ENCODE measurements around the gene MYZAP. TPM values are rescaled to one million over a fixed set of nuclear protein-coding genes. Genes with fewer than 3 reads are reported as not detected.
A peak's percentile ranks its signal among the peaks of the same experiment; 100 is the strongest.

The MYZAP gene
- total RNA-seq, 4 donors from 2014 or later: 0.98 to 9.3 (median 2.7) TPM

DNA sequence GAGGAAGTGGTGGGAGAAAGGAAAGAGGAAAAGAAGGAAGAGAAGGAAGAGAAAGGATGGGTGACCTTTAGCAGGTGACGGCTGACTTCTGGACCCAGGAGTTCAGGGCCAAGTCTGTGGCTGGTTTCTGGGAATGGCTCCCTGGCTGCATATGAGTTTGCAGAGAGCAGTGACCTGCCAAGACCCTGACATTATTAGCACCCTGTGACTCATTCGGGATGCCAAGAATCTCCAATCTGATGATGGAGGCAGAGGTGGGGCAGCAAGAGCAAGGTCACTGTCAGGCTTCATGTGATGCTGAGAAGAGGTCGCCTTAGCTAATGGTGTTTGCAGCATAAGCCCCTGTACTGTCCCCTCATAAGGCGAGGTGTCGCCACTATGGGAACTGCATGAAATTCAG is 42.6 kb downstream of the MYZAP start:
- no peaks in the 10 kb centered on the region for H3K9me3 ChIP-seq
- H3K4me3 ChIP-seq: no peak overlapping the region
- 86% methylated on average over 5 of the region's 5 CpGs for WGBS, 2 donors
- no peaks in the 10 kb centered on the region for H3K4me1 ChIP-seq
- TF ChIP-seq, protein P1, sequence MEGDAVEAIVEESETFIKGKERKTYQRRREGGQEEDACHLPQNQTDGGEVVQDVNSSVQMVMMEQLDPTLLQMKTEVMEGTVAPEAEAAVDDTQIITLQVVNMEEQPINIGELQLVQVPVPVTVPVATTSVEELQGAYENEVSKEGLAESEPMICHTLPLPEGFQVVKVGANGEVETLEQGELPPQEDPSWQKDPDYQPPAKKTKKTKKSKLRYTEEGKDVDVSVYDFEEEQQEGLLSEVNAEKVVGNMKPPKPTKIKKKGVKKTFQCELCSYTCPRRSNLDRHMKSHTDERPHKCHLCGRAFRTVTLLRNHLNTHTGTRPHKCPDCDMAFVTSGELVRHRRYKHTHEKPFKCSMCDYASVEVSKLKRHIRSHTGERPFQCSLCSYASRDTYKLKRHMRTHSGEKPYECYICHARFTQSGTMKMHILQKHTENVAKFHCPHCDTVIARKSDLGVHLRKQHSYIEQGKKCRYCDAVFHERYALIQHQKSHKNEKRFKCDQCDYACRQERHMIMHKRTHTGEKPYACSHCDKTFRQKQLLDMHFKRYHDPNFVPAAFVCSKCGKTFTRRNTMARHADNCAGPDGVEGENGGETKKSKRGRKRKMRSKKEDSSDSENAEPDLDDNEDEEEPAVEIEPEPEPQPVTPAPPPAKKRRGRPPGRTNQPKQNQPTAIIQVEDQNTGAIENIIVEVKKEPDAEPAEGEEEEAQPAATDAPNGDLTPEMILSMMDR (IDR thresholded peaks at IDR 0.05): no peak
- TF ChIP-seq POLR2A (IDR thresholded peaks at IDR 0.05): no peak
- no peak overlapping the region for H3K27ac ChIP-seq
- no peaks in the 10 kb centered on the region for H3K36me3 ChIP-seq
- no peak for DNase-seq (ENCODE audit: low spot score in 2 of 2)
- no peaks in the 10 kb centered on the region for H3K27me3 ChIP-seq

DNA sequence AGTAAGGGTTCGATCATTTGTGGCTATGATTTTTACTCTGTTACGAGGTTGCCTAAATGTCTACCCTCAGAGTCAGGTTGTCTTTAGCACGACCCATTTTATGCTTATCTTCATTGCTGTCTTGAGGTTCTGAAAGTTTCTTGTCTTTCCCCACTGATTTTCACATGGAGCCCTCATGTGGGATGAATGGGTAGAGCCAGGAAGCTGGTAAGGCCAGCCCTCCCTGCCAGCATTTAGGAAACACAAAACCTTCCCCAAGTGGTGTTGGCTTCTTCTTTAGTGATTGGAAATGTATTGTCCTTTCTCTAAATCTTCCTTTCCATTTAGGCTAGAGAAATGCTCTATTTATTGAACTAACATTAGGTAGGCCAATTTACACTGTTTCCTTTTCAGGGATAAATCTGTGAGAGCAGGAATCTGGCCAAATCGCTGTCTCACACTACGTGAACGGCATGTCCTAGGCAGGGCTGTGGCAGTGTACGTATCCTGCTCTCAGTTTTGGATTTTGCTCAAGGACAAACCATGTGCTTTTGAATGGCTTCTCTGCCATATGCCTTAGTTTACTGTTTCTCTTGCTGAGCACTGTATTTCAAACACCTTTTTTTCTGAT is 43.7 kb downstream of the MYZAP start:
- WGBS, 2 donors: 83 to 87% methylated on average over 7 of the region's 7 CpGs
- Histone ChIP-seq H3K36me3 (no peaks in the 10 kb centered on the region), H3K27me3 (no peaks in the 10 kb centered on the region), H3K9me3 (no peaks in the 10 kb centered on the region), H3K27ac (peak overlapping the region in 1 of 4 donors; percentile 11), H3K4me3 (no peak overlapping the region), H3K4me1 (no peaks in the 10 kb centered on the region)
- DNase-seq (ENCODE audit: low spot score in 2 of 2): no peak
- TF ChIP-seq EP300 (IDR thresholded peaks at IDR 0.05) (no peak), POLR2A (IDR thresholded peaks at IDR 0.05) (no peak)
- TF ChIP-seq, protein P1 (IDR thresholded peaks at IDR 0.05): no peak

DNA sequence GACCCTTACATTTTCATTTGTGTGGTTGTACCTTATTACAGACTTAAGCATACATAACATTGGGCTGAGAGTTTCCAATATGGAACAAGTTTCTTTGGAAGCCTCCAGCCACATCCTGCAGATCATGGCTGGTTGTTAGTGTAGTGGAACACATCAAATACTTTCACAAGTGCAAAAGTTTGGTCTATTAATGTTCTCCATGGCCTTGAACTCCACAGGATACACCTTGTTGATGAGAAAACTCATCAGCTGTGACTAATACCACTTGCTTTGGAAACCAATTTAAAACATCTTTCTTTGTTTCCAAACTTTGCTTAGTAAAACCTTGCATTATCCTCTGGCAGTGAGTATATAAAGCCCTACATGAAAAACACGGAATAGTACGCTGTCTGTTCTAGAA is 46.1 kb downstream of the MYZAP start:
- no peaks in the 10 kb centered on the region for H3K36me3 ChIP-seq
- 89 to 93% methylated on average over 2 of the region's 2 CpGs for WGBS, 2 donors
- TF ChIP-seq, protein P1 (IDR thresholded peaks at IDR 0.05): no peak
- TF ChIP-seq POLR2A (IDR thresholded peaks at IDR 0.05): no peak
- no peak for TF ChIP-seq EP300 (IDR thresholded peaks at IDR 0.05)

DNA sequence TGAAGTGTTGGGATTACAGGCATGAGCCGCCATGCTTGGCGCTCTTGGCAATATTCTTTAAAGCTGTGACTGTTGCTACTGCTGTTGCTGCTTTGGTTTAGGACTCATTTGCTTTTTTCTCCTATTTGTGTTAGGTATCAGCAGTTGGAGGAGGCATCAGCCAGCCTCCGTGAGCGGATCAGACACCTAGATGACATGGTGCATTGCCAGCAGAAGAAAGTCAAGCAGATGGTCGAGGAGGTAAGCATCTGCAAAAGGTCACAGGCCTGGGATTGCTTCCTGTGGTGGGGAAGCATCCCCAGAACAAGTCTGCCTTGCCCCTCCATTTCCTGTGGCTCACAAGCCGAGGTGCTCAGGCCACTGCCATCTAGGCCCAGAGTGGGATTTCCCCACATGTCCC is 47.6 kb downstream of the MYZAP start:
- H3K36me3 ChIP-seq: no peaks in the 10 kb centered on the region
- no peak overlapping the region for H3K27ac ChIP-seq
- H3K9me3 ChIP-seq: no peaks in the 10 kb centered on the region
- no peak overlapping the region for H3K4me3 ChIP-seq
- no peaks in the 10 kb centered on the region for H3K27me3 ChIP-seq
- WGBS, 2 donors: 82 to 84% methylated on average over 6 of the region's 6 CpGs
- DNase-seq (ENCODE audit: low spot score in 2 of 2): no peak
- TF ChIP-seq, protein P1 (IDR thresholded peaks at IDR 0.05): no peak
- TF ChIP-seq POLR2A (IDR thresholded peaks at IDR 0.05) (no peak), EP300 (IDR thresholded peaks at IDR 0.05) (no peak)
- H3K4me1 ChIP-seq: no peaks in the 10 kb centered on the region

More for the DNA sequence above, 46.1 kb downstream of the MYZAP start:
- Histone ChIP-seq H3K27ac (no peak overlapping the region), H3K27me3 (no peaks in the 10 kb centered on the region), H3K4me3 (no peak overlapping the region), H3K4me1 (no peaks in the 10 kb centered on the region), H3K9me3 (no peaks in the 10 kb centered on the region)
- no peak for DNase-seq (ENCODE audit: low spot score in 2 of 2)

DNA sequence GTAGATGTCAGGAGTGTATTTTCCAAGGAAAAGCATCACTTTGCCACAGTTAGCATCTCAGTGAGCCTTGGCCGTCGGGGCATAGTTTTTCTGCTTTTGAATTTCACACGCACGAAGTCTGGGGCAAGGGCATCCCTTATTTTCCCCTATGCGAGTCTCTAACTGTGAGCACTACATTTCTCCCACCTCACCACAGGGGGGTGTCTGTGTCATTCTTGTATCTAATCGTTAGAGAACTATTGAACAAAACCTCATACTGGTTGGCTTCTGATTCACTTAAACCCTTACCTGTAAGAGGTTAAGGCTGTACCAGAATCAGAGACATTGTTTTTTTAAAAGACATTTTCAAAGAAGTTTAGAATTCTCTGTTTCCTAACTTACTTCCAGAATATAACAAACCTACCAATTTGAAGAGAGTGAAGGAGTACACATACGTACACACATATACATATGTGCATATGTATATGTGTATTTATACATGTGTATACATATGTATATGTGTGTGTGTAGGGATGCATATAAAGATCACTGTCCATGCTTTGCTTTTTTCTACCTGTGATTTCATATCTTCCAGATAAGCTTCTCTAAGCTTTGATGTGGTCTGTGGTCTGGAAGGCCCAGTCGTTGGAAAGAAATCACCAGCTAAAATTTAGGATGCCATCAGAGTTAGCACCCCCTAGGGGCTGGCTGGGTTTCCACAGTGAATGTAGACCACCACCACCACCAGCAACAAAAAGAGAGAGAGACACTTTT is 49.4 kb downstream of the MYZAP start:
- H3K27me3 ChIP-seq: no peaks in the 10 kb centered on the region
- H3K9me3 ChIP-seq: no peaks in the 10 kb centered on the region
- H3K4me3 ChIP-seq: no peak overlapping the region
- no peak for DNase-seq (ENCODE audit: low spot score in 2 of 2)
- no peaks in the 10 kb centered on the region for H3K36me3 ChIP-seq
- no peaks in the 10 kb centered on the region for H3K4me1 ChIP-seq
- no peak overlapping the region for H3K27ac ChIP-seq
- WGBS, 2 donors: 61 to 68% methylated on average over 8 of the region's 8 CpGs
- TF ChIP-seq, protein P1 (IDR thresholded peaks at IDR 0.05): no peak
- TF ChIP-seq EP300 (IDR thresholded peaks at IDR 0.05): no peak
- no peak for TF ChIP-seq POLR2A (IDR thresholded peaks at IDR 0.05)
